Stimulated activated CD8-positive, alpha-beta memory T cell treated with anti-CD3 and anti-CD28 coated beads, Interleukin-7, amount 100 ng/mL, for 4 hours (primary cell): ENCODE results near the gene MIP.
"Not testable (repeated sequence)": the region's sequence is repeated elsewhere in the genome, so short reads cannot be mapped to it uniquely, and the experiment has no call there.

Source experiments
- DNase-seq, 2 donors: peaks; one replicate each; pipeline ENCODE4 v3.0.0-alpha.2; 2020; ENCODE audit warnings: low read depth in 2 of 2

MIP gene

DNA sequence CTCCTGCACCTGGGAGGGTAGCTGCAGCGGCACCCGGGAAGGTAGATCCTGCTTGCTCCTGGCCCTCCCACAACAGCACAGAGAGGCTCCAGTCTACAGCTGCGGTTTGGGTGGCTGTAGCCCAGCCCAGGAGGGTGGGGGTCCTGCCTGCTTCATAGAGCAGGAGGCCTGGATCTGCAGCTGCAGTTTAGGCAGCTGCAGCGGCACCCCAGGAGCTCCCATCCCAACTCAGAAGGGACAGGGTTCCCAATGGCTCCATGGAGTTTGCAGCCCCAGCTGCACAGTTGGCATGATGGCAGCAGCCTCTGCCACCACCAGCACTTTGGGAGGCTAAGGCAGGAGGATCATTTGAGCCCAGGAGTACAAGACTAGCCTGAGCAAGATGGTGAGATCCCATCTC lies 43.7 kb downstream of the MIP start:
- DNase-seq: no peak

DNA sequence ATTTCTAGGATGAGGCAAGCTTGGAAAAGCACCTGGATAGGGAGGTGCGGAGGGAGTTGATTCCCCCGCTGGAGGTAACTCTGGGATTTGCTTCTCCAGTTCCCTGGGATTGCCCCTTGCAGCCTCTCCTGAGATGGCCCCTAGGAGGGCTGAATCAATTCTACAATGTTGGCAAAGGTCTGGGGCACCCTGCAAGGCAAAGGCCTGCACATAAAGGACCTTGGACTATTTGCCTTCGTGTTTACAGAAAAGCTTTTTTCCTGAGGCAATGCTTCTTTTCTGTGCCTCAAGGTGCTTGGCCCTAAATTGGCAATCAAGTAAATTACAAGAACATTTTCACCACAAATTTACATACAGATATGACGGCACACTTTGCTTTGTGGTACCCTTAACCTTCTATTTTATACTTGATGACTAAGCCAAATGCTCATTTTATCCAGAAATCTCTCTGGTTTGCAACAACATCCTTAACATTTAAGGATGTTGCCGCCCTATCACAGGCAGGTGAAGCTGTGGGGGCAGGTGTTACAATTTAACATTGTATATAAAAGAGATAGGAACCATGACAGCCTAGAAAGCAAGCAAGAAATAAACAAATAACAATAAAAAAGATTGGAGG lies 45.5 kb downstream of the MIP start:
- DNase-seq: no peak

DNA sequence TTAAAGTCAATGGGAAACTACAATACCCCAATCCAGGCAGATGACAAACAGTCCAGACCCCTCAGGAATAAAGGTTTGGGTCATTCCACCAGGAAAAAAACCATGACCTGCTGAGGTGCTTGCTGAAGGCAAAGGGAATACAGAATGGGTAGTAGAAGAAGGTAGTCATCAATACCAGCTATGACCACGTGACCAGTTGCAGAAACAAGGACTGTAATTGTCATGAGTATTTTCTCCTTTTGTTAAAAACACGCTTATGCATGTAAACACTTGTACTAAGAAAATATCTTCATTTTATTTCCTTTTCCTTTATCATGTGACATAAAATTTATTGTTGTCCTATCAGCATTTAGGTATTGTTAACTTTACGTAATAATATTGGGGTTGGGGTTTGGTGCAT lies 50.2 kb downstream of the MIP start:
- not testable (repeated sequence) for DNase-seq

DNA sequence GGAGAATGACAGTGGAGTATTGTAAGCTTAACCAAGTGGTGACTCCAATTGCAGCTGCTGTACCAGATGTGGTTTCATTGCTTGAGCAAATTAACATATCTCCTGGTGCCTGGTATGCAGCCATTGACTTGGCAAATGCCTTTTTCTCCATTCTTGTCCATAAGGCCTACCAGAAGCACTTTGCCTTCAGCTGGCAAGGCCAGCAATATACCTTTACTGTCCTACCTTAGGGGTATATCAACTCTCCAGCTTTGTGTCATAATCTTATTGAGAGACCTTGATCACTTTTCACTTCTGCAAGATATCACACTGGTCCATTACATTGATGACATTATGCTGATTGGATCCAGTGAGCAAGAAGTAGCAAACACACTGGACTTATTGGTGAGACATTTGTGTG lies 52.8 kb downstream of the MIP start:
- not testable (repeated sequence) for DNase-seq

DNA sequence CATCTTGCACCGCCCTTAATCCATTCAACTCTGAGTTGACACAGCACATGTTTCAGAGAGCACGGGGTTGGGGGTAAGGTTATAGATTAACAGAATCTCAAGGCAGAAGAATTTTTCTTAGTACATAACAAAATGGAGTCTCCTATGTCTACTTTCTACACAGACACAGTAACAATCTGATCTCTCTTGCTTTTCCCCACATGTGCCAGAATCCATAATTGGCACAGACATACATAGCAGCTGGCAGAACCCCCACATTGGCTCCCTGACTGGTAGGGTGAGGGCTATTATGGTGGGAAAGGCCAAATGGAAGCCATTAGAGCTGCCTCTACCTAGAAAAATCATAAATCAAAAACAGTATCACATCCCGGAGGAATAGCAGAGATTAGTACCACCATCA lies 53.3 kb downstream of the MIP start:
- DNase-seq: not testable (repeated sequence)
